HUES48 (cell line): ENCODE data around the gene HUS1.

ENCODE experiments used
- H3K27ac ChIP-seq: one replicate; pipeline ENCODE4 v1.7.0; 2013; ENCODE audit warnings: low read depth, low read length, inconsistent platforms
- H3K27me3 ChIP-seq: 2 replicates; pipeline ENCODE4 v1.6.1; 2013; ENCODE audit warnings: mild to moderate bottlenecking, low read length; ENCODE audit not compliant: control insufficient read depth, insufficient read depth
- H3K36me3 ChIP-seq: 2 replicates; pipeline ENCODE4 v1.6.1; 2013; ENCODE audit warnings: low read length; ENCODE audit not compliant: control insufficient read depth, insufficient read depth
- H3K4me1 ChIP-seq: 2 replicates; pipeline ENCODE4 v1.6.1; 2013; ENCODE audit warnings: mild to moderate bottlenecking, low read length; ENCODE audit not compliant: control insufficient read depth, insufficient read depth
- H3K4me3 ChIP-seq: 2 replicates; pipeline ENCODE4 v1.5.1; 2013; ENCODE audit warnings: mild to moderate bottlenecking, low read depth, low read length
- H3K9ac ChIP-seq: 2 replicates; pipeline ENCODE4 v1.6.1; 2013; ENCODE audit warnings: mild to moderate bottlenecking, low read depth, low read length, moderate library complexity
- H3K9me3 ChIP-seq: 2 replicates; pipeline ENCODE4 v1.6.1; 2013; ENCODE audit warnings: low read length; ENCODE audit not compliant: control insufficient read depth, insufficient read depth

The HUS1 gene

GRCh38 chr7:47979832-47980181 is 392 bp upstream of the HUS1 start:
- Histone ChIP-seq H3K9ac (no peak overlapping the region), H3K4me3 (peak overlapping the region; percentile 95), H3K27me3 (no peaks in the 10 kb centered on the region), H3K4me1 (peaks cover 11% of the 10 kb centered on the region), H3K36me3 (peaks cover 36% of the 10 kb centered on the region), H3K27ac (peak overlapping the region; percentile 99), H3K9me3 (no peaks in the 10 kb centered on the region)

GRCh38 chr7:47978790-47979144 is 648 bp downstream of the HUS1 start:
- H3K4me3 ChIP-seq, result peak overlapping the region; percentile 95
- peaks cover 11% of the 10 kb centered on the region for H3K4me1 ChIP-seq
- H3K27me3 ChIP-seq, result no peaks in the 10 kb centered on the region
- no peaks in the 10 kb centered on the region for H3K9me3 ChIP-seq
- H3K36me3 ChIP-seq, result peaks cover 46% of the 10 kb centered on the region
- H3K27ac ChIP-seq, result peak overlapping the region; percentile 99
- peak overlapping the region; percentile 57 for H3K9ac ChIP-seq

DNA sequence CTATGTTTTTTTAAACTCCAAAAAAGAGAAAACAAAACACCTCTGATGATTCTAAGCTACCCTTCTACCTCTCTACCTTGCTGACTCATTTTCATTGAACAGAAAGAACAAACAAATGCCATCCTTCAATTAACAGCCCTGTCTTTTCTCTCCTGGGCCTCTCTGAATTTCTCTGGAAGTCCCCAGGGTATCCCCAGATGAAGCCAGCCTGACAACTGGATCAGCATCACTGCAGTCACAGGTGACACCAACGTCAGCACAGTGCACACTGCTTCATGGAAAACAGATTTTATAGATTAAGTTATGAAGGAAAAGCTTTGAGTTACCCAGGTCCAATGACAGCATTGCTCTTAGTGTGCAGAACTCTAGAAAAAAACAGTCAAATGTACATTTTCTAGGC is 5.7 kb downstream of the HUS1 start:
- peaks cover 6% of the 10 kb centered on the region for H3K4me1 ChIP-seq
- H3K27ac ChIP-seq, result no peak overlapping the region
- peaks cover 80% of the 10 kb centered on the region for H3K36me3 ChIP-seq

GRCh38 chr7:47970761-47971160 is 8.7 kb downstream of the HUS1 start:
- Histone ChIP-seq H3K36me3 (peaks cover 82% of the 10 kb centered on the region), H3K9ac (no peak overlapping the region), H3K27ac (no peak overlapping the region)

More for the DNA sequence above, 5.7 kb downstream of the HUS1 start:
- H3K27me3 ChIP-seq, result no peaks in the 10 kb centered on the region
- H3K4me3 ChIP-seq, result no peak overlapping the region
- no peaks in the 10 kb centered on the region for H3K9me3 ChIP-seq
- H3K9ac ChIP-seq, result no peak overlapping the region

DNA sequence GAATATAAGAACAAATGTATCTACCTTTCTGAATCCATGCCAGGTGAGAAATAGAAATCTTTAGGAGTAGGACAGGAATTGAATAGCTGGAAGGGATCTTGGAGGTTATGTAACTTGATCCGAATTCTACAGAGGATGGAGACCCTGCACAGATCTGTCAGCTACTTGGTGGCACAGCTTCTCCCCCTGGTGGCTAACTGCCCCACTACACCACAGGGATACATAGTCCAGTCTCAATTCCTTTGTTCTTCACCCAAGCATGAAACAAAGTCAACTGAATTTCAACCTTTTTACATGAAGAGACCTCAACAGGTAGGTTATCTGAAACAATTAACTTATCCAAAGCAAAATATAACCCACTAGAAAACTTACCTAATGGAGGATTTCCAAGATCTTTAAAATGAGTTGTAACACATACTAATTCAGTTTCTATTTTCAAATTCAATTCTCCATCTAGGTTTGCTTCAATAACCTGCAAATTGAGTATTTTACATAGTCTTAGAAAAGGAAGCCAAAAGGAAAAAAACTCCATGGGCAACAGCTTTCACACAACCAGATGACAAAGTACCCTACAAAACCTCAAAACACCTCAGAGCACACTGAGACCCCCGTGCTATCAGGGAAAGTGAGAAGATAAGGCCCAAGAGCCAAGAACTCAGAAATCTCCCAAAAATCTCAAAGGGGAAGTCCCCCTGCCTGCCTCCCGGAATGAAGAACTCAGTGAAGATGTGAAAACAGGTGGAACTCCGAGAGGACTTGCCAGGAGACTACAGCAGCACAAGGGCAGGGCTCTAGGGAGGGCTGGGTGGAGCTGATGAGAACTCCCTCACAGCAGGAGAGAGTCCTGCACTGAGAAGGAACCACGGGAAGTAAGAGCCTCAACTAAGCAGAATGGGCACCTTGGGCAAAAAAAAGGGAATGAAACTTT is 10.3 kb downstream of the HUS1 start:
- H3K9ac ChIP-seq, result no peak overlapping the region
- no peaks in the 10 kb centered on the region for H3K4me1 ChIP-seq
- H3K27ac ChIP-seq, result no peak overlapping the region
- no peaks in the 10 kb centered on the region for H3K9me3 ChIP-seq
- H3K27me3 ChIP-seq, result no peaks in the 10 kb centered on the region
- H3K36me3 ChIP-seq, result peaks cover 84% of the 10 kb centered on the region
- no peak overlapping the region for H3K4me3 ChIP-seq

More at GRCh38 chr7:47970761-47971160, 8.7 kb downstream of the HUS1 start:
- Histone ChIP-seq H3K9me3 (no peaks in the 10 kb centered on the region), H3K4me1 (no peaks in the 10 kb centered on the region), H3K27me3 (no peaks in the 10 kb centered on the region), H3K4me3 (no peak overlapping the region)

GRCh38 chr7:47967708-47968107 is 11.7 kb downstream of the HUS1 start:
- Histone ChIP-seq H3K9ac (no peak overlapping the region), H3K36me3 (peaks cover 84% of the 10 kb centered on the region), H3K9me3 (no peaks in the 10 kb centered on the region)

GRCh38 chr7:47967123-47967522 is 12.3 kb downstream of the HUS1 start:
- Histone ChIP-seq H3K9ac (no peak overlapping the region), H3K36me3 (peaks cover 84% of the 10 kb centered on the region), H3K4me3 (no peak overlapping the region), H3K27me3 (no peaks in the 10 kb centered on the region), H3K9me3 (no peaks in the 10 kb centered on the region), H3K27ac (no peak overlapping the region), H3K4me1 (no peaks in the 10 kb centered on the region)

More at GRCh38 chr7:47967708-47968107, 11.7 kb downstream of the HUS1 start:
- Histone ChIP-seq H3K4me1 (no peaks in the 10 kb centered on the region), H3K4me3 (no peak overlapping the region), H3K27me3 (no peaks in the 10 kb centered on the region), H3K27ac (no peak overlapping the region)

- no peak overlapping the region for H3K9ac ChIP-seq
- peaks cover 8% of the 10 kb centered on the region for H3K9me3 ChIP-seq
- no peaks in the 10 kb centered on the region for H3K4me1 ChIP-seq
- H3K27me3 ChIP-seq, result no peaks in the 10 kb centered on the region
- no peak overlapping the region for H3K27ac ChIP-seq
- H3K4me3 ChIP-seq, result no peak overlapping the region
- peaks cover 84% of the 10 kb centered on the region for H3K36me3 ChIP-seq
Measured at GRCh38 chr7:47965456-47965855, 14.0 kb downstream of the HUS1 start.

DNA sequence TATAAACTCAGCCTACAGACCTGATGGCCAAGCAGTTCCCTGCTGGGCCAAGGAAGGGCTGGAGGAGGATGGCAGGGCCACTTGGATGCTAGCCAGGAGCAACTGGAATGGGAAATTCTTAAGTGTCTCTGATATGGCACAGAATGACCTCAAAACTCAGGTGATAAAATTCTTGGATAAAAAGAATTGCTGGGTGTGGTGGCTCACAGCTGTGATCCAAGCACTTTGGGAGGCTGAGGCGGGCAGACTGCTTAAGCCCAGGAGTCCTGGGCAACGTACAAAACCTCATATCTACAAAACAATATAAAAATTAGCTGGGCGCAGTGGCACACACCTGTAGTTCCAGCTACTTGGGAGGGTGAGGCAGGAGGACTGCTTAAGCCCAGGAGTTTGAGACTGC is 17.2 kb downstream of the HUS1 start:
- no peaks in the 10 kb centered on the region for H3K27me3 ChIP-seq
- H3K9me3 ChIP-seq, result peaks cover 8% of the 10 kb centered on the region
- peaks cover 77% of the 10 kb centered on the region for H3K36me3 ChIP-seq
- no peak overlapping the region for H3K27ac ChIP-seq
- H3K9ac ChIP-seq, result no peak overlapping the region
- H3K4me3 ChIP-seq, result no peak overlapping the region
- no peaks in the 10 kb centered on the region for H3K4me1 ChIP-seq

GRCh38 chr7:47957156-47957555 is 22.3 kb downstream of the HUS1 start:
- Histone ChIP-seq H3K4me1 (peaks cover 3% of the 10 kb centered on the region; the same call in 1 of the 2 replicates), H3K27ac (no peak overlapping the region), H3K36me3 (peaks cover 43% of the 10 kb centered on the region), H3K9ac (no peak overlapping the region), H3K9me3 (peaks cover 8% of the 10 kb centered on the region), H3K27me3 (no peaks in the 10 kb centered on the region), H3K4me3 (no peak overlapping the region)

DNA sequence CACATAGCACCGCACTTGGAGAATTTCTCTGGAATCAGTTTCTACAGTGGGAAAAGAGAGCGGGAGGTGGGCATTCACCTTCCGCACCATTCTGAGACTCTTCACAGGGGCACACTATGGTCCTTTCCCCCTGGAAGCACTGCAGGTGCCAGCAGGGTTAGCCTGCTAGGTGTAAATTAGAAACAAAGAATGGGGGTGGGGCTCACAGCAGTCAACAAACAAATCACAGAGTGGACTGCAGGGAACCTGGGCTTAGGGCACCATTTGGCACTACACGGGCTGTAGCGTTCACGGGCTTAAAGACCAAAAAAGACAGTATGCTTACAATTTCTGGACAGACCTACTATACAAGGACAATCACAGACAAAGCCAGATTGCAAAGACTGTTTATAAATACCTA is 23.2 kb downstream of the HUS1 start:
- Histone ChIP-seq H3K4me1 (peaks cover 13% of the 10 kb centered on the region), H3K36me3 (peaks cover 33% of the 10 kb centered on the region), H3K4me3 (no peak overlapping the region), H3K9me3 (peaks cover 7% of the 10 kb centered on the region), H3K27me3 (no peaks in the 10 kb centered on the region), H3K9ac (no peak overlapping the region), H3K27ac (no peak overlapping the region)
